IMR-90 (cell line): ENCODE data around the gene CTNND2.

Source experiments
- CEBPB ChIP-seq: IDR thresholded peaks from 2 replicates; pipeline ENCODE4 v1.6.1; 2012; ENCODE audit warnings: low read depth, low read length, improper control_type of control experiment
- CHD1 ChIP-seq: IDR thresholded peaks from 2 replicates; pipeline ENCODE4 v1.6.1; 2012; ENCODE audit warnings: low read depth, low read length, improper control_type of control experiment
- ELK1 ChIP-seq: fragments of 150-350 bp; IDR thresholded peaks from 2 replicates; pipeline ENCODE4 v1.6.1; 2016; ENCODE audit warnings: low read depth, mild to moderate bottlenecking, low read length, moderate library complexity, borderline replicate concordance
- MAFK ChIP-seq: IDR thresholded peaks from 2 replicates; pipeline ENCODE4 v1.6.1; 2012; ENCODE audit warnings: low read depth, low read length, improper control_type of control experiment
- MAZ ChIP-seq: IDR thresholded peaks from 2 replicates; pipeline ENCODE4 v1.6.1; 2012; ENCODE audit warnings: low read depth, mild to moderate bottlenecking, low read length, improper control_type of control experiment, moderate library complexity, borderline replicate concordance
- POLR2A ChIP-seq: IDR thresholded peaks from 2 replicates; pipeline ENCODE4 v1.6.1; 2012; ENCODE audit warnings: mild to moderate bottlenecking, low read depth, low read length
- RAD21 ChIP-seq: IDR thresholded peaks from 2 replicates; pipeline ENCODE4 v1.6.1; 2012; ENCODE audit warnings: low read length, improper control_type of control experiment
- RCOR1 ChIP-seq: IDR thresholded peaks from 2 replicates; pipeline ENCODE4 v1.6.1; 2012; ENCODE audit warnings: mild to moderate bottlenecking, low read length, improper control_type of control experiment; ENCODE audit not compliant: insufficient replicate concordance
- RFX5 ChIP-seq: IDR thresholded peaks from 2 replicates; pipeline ENCODE4 v1.8.0; 2012; ENCODE audit warnings: low read depth, mild to moderate bottlenecking, low read length, moderate library complexity
- SMC3 ChIP-seq: fragments of 150-350 bp; IDR thresholded peaks from 2 replicates; pipeline ENCODE4 v1.6.1; 2016; ENCODE audit warnings: low read depth, mild to moderate bottlenecking, antibody characterized with exemption, low read length, moderate library complexity
- TF ChIP-seq, protein P1 (sequence below): conservative IDR thresholded peaks from 2 replicates; pipeline ENCODE4 v1.5.1; 2012; ENCODE audit warnings: mild to moderate bottlenecking, low read depth, low read length, improper control_type of control experiment
- TF ChIP-seq, protein P2 (sequence below): fragments of 150-350 bp; IDR thresholded peaks from 2 replicates; pipeline ENCODE4 v1.6.1; 2017; ENCODE audit warnings: mild to moderate bottlenecking, antibody characterized with exemption, low read length, low read depth

- TF ChIP-seq, protein P1, sequence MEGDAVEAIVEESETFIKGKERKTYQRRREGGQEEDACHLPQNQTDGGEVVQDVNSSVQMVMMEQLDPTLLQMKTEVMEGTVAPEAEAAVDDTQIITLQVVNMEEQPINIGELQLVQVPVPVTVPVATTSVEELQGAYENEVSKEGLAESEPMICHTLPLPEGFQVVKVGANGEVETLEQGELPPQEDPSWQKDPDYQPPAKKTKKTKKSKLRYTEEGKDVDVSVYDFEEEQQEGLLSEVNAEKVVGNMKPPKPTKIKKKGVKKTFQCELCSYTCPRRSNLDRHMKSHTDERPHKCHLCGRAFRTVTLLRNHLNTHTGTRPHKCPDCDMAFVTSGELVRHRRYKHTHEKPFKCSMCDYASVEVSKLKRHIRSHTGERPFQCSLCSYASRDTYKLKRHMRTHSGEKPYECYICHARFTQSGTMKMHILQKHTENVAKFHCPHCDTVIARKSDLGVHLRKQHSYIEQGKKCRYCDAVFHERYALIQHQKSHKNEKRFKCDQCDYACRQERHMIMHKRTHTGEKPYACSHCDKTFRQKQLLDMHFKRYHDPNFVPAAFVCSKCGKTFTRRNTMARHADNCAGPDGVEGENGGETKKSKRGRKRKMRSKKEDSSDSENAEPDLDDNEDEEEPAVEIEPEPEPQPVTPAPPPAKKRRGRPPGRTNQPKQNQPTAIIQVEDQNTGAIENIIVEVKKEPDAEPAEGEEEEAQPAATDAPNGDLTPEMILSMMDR: no peak
- TF ChIP-seq POLR2A: no peak
- no peak for TF ChIP-seq CHD1
- TF ChIP-seq RAD21: no peak
- TF ChIP-seq, protein P2, sequence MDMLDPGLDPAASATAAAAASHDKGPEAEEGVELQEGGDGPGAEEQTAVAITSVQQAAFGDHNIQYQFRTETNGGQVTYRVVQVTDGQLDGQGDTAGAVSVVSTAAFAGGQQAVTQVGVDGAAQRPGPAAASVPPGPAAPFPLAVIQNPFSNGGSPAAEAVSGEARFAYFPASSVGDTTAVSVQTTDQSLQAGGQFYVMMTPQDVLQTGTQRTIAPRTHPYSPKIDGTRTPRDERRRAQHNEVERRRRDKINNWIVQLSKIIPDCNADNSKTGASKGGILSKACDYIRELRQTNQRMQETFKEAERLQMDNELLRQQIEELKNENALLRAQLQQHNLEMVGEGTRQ: no peak
- no peak for TF ChIP-seq RFX5
- TF ChIP-seq MAFK: no peak
- no peak for TF ChIP-seq SMC3
- no peak for TF ChIP-seq ELK1
- TF ChIP-seq CEBPB: no peak
- no peak for TF ChIP-seq RCOR1
- TF ChIP-seq MAZ: no peak
Measured at GRCh38 chr5:11547730-11548129, 356.5 kb downstream of the CTNND2 start.
